NT2/D1 (cell line): ENCODE results near the gene ZBTB14.

ENCODE experiments used
- SUZ12 ChIP-seq: IDR thresholded peaks from 2 replicates; pipeline ENCODE4 v1.6.1; 2011; ENCODE audit not compliant: insufficient read length, insufficient read depth; ENCODE audit errors: extremely low read depth
- YY1 ChIP-seq: IDR thresholded peaks from 2 replicates; pipeline ENCODE4 v1.6.1; 2011; ENCODE audit not compliant: insufficient read length, insufficient read depth
- ZNF274 ChIP-seq: IDR thresholded peaks from 2 replicates; pipeline ENCODE4 v1.6.1; 2011; ENCODE audit warnings: mild to moderate bottlenecking, low read depth, low read length

GRCh38 chr18:5305835-5306234 lies 10.3 kb upstream of the ZBTB14 start:
- no peak for TF ChIP-seq YY1
- TF ChIP-seq ZNF274, result no peak
- no peak for TF ChIP-seq SUZ12
